ENCODE measurements around the gene DYNC1I1.

- TF ChIP-seq CTCF (conservative IDR thresholded peaks at IDR 0.05) = no peak
- no peak for TF ChIP-seq ZFX (IDR thresholded peaks at IDR 0.05)
These were observed 208.4 kb downstream of the DYNC1I1 start for GRCh38 chr7:95980706-95981105.
